Measurements from ENCODE around the gene RAP1B.
"Not testable (repeated sequence)": the region's sequence is repeated elsewhere in the genome, so short reads cannot be mapped to it uniquely, and the experiment has no call there.

RAP1B gene

DNA sequence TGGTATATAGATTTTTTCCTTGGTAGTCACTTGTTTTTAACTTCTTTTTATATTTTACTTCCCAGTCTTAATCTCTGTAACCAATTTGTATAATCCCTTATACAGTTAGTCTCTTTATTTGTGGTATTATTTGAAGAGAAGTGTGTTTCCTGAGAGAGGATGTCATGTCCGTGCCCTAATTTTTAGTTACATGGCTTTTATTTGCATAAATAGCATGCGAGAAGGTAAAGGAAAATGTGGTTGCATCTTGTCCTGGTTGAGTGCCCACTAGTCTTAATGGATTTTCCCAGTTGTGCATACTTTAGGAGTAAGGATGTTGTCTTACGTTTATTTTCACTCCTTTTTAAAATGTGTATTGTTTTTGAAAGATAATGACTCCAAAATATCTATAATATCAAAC, 27.5 kb downstream of the RAP1B start:
- DNase-seq: no peak

DNA sequence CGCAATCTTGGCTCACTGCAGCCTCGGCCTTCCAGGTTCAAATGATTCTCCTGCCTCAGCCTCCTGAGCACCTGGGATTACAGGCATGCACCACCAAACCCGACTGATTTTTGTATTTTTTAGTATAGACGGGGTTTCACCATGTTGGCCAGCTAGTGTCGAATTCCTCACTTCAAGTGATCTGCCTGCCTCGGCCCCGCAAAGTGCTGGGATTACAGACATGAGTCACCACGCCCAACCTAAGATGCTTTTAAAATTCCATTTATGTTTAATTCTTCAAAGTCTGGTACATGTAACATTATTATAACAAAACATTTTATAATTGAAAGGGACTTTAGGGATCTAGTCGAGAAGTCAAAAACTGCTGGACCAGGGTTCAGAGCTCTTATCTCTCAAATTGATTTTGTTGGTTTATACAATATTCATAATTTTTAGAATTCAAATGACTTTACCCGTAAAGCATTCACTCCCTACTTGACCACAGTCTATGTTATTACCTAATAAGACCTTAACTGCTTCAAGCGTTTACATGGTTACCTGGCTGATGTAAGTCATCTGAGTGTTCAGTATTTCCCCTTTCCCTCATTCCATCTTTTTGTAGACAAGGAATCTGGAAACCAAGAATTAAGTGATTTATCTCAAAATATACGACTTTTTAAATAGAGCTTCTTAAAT, 28.2 kb downstream of the RAP1B start:
- DNase-seq: no peak

DNA sequence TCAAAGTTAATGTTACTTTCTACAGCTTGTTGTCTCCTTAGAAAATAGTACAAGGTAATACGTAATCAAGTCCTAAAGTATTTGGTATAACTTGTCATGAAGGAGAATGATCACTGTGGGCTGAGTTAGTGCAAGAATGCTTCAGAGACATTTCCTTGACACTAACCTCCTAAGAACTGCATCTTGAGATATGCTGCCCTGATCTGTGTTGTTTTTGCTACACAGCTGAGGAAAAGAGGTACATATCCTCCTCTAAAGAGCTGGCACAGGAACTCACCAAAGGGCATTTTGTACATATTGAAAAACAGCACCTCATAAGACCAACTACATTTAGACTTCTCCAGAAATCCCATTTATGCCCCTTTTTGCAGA, 28.7 kb downstream of the RAP1B start:
- no peak for DNase-seq

DNA sequence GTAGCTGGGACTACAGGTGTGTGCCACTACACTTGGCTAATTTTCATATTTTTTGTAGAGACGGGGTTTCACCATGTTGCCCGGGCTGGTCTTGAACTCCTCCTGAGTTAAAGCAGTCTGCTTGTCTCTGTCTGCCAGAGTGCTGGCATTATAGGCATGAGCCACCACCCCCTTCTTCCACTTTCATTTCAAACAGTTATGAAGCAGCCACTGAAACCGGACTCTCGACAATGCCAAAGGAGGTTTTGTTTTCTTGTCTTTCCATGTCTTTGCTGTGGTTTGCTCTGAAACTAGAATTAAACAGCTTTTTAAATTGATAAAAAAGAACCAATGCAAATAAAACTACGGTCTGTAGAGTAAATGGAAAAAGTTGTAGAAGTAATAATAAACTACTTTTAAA, 30.4 kb downstream of the RAP1B start:
- DNase-seq: no peak

DNA sequence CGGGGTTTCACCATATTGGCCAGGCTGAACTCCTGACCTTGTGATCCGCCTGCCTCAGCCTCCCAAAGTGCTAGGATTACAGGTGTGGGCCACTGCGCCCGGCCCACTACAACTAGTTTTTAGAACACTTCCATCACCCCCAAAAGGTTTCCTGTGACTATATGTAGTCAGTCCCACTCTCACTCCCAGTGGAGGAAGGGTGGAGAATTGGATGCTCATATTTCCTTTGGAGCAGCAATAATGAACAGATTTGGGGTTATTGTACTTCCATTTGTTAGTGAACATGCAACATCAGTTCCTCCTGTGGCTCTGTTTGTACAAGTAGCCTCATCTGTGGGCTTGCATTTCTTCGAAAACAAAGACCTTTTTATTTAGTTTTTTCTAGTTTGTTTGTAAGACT, 35.8 kb downstream of the RAP1B start:
- DNase-seq: no peak

DNA sequence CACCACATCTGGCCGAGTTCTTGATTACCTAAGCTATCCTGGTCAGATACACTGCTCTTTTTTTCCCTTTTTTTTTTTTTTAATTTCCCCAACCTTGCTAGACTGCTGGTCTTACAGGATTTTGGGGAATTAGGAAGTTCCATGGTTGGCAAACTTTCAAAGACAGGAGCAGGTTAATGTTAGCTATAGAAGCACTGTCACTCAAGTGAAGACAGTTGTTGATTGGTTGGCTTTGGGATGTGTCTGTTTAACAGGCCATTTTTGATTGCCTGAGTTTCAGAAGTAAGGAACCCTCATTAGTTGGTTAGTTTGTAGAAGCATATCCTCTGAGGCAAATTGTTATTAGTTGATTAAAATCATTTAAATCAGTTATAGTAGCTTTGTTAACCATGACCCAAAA, 36.8 kb downstream of the RAP1B start:
- DNase-seq: no peak

DNA sequence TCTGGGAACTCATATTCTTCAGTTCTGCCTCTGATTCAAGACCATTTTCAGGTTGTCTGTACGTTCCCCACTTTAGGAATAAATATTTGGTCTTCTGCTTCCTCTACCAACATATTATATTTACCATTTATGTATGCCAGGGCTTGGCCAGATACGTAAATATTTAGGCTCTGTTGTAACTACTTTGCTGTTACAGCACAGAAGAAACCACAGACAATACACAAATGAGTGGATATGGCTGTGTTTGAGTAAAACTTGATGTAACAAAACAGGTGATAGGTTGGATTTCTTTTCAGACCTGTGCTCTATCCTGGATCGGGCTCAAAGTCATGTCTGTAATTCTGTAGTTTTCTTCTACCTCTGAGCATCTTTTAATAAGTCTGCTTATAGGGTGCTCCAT, 37.5 kb downstream of the RAP1B start:
- DNase-seq: no peak

DNA sequence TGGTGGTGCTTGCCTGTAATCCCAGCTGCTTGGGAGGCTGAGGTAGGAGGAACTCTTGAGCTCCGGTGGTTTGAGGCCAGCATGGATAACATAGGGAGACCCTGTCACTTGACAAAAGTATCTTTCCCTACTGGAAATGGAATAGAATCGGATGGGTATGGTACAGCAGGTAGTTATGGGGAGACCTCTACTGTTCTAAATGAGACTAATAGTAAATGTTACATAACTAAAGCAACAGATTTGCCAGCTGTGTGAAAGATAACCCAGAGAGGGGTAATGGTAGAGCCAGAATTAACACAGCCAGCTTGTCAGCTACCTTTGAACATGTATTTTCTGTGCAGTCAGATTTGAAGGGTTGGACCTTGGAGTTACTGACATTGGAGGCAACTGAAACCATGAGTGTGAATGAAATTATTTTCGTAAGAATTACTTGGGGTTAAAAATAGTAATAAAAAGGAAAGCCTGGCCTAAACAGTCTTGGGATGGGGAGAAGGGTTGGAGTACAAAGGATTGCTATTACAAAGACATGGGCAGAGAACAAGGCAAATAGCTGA, 54.4 kb downstream of the RAP1B start:
- DNase-seq: no peak

DNA sequence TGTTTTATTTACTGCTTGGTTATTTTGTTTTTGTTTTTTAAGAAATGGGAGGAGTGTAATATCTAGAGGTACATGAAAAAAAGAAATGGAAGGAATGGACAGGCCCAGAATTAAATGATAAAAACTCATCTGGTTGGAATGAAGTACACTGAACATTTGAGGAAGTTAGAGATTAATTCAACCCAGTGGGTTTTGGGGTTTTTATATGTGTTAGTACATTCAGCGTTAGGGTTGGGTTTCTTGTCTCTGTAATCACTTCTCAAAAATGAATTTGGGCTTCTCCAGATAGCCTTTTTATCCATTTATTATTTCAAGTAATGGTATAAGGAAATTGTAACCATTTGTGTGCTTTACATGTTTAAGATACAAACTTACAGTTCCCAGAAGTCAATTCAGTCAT, 56.6 kb downstream of the RAP1B start:
- DNase-seq: no peak

DNA sequence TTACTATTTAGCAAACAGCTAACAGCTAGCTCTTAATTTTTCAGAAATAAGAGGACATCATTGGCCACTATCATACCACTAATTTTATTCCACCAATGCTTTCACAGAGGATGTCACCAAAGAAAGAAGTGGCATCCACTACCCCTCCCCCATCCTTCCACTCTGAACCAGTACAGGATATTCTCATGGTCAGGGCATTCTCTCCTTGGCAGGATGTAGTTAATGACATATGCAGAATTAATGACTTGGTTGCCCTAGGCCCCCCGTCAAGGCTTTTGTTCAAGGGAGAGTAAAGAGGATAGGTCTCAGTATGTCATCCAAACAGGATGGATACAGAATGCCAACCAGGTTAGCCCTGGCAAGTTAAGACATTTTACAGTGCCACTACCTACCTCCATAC, 57.2 kb downstream of the RAP1B start:
- no peak for DNase-seq

DNA sequence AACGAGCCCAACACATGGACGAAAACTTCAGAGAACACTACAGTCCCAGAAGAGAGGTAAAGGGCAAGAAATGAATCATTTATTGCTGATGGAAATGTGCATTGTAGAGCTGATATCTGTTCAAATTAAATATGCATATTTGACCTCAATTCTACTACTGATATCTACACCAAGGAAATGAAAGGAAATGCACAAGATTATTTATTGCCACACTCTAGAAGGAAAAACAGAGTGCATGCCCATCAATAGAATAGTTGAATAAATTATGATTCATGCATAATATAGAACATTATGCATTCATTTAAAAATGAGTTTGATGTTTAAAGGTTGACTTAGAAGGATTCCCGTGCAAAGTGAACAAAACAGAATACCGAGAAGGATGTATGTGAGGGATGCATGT, 60.5 kb downstream of the RAP1B start:
- DNase-seq: no peak

DNA sequence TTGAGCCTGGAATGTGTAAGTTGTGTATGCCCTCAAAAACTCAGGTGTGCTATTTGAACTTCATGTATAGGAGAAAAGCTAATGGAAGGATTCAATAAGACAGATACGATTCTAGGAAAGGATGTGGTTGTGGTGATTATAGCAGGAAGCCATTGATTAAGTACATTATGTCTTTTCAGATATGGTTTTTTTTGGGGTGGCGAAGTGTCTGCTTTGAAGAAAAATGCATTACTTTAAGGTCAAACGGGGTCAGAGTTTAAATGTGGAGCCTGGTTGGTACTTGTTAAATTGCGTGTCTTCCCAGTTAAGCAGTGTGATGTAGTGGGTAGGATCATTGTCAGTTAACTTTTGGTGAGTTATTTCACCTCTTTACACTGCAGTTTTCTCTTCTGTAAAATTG, 63.1 kb downstream of the RAP1B start:
- no peak for DNase-seq

DNA sequence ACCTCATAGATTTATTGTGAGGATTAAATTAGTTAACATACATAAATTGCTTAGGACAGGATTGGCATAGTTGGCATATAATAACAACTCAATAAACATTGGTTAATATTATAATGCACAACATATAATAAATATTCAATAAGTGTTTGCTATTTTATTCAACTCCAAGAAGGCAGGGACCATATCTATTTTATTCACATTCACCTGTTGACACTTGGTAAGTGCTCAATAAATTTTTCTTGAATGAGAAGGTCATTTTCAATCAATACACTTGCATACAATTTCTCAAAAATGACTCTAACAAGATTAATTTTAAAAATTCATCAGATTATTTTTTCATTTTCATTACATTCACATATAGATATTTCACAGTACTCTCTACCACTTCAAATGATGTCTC, 63.7 kb downstream of the RAP1B start:
- DNase-seq: no peak

DNA sequence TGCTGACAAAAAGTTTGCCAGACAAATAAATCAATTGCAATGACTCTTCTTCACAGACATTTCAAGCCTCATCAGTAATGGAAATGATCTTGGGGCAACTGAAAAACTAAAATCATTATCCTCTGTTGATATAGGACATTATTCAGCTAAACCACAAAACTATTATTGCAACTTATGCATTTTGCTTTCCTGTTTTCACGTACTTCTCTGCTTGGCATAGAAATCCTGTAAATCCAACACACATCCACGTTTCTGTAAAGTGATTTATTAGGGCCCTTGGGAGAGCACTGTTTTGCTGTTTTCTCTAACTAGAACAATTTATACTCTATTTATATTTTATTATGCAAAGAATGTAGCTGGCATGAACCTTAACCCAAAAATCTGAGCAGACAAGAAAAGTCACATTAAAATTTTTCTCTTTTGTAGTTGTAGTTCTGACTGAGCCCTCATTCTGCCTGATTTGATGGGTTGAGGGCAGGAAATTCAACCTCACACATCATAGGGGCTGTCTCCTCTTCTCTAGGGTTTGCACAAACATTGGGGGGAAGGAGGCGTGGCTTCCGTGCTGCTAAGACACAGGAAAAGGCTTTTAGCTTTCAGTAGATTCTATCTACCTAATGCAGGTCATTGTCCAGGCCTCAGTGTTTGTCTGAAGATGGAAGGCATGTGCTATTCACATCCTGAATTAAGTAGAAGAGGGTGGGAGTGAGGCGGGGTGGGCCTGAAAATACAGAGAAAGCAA, 64.6 kb downstream of the RAP1B start:
- DNase-seq: no peak

DNA sequence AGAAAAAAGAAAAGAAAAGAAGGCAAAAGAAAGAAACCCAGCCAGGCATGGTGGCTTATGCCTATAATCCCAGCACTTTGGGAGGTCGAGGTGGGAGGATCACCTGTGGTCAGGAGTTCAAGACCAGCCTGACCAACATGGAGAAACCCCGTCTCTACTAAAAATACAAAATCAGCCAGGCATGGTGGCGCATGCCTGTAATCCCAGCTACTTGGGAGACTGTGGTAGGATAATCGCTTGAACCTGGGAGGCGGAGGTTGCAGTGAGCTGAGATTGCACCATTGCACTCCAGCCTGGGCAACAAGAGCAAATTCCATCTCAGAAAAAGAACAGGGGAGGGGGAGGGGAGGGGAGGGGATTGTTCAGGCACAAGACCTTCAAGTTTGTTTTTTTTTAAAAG, 66.2 kb downstream of the RAP1B start:
- DNase-seq: not testable (repeated sequence)

DNA sequence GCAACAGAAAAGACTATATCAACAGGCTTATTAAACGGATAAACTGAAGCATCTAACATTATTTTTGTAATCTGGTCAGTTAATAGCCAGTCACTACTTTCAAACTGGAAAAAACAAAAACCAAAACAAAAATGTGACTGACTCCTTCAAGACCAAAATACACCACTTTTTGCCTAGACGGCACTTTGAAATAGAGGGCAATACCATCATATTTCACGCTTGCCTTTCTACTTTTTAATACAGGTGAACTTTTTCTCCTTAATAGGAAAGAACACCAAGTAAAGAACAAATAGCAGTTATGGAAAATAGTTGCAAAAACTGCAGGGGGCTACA, 75.5 kb downstream of the RAP1B start:
- DNase-seq: no peak

DNA sequence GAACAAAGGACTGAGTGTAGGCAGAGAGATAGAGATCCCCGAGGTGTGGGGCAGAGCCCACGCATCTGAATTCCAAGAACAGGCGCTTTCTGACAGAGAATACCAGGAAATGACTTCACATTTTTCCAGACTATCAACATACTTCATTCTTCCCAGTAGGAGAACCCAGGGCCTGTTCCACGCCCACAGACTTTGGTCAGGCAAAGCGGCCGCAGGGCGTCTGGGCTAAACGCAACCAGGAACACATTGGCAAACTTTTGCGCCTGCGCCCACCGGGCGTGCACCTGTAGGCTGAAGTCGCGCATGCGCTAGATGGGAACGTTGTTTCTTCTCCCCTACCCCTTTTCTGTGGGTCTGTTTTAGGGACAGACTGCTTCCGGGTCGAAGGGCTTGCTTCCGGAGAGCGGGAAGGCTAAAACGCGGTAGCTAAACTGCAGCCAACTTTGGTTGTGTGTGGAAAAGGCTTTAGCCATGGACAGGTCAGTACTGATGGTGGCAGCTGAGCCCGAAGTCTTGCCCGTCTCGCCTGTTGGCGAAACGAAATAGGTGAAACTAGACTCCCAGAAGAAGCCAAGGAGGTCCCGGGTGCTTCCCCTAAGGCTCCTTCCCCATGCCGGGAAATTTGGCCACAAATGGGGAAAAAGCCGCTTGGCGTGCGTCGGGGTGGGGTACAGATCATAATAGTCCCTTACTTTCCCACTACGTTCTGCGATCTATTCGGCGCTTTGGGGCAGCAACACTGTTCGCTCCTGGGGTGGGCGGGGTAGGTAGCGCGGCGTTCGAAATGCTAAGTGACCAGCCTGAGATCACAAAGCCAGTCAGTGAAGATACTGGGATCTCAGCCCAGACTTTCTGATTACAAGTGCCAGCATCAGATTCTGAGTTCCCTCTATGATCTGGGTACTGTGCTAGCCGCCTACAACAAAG, 76.2 kb downstream of the RAP1B start, which contains the start of gene NUP107:
Gene NUP107 (plus strand): TSS at position 384 of the 927 bp plus-strand sequence. CDS start 88 bp downstream, at position 472.
- DNase-seq: peak; percentile 99

DNA sequence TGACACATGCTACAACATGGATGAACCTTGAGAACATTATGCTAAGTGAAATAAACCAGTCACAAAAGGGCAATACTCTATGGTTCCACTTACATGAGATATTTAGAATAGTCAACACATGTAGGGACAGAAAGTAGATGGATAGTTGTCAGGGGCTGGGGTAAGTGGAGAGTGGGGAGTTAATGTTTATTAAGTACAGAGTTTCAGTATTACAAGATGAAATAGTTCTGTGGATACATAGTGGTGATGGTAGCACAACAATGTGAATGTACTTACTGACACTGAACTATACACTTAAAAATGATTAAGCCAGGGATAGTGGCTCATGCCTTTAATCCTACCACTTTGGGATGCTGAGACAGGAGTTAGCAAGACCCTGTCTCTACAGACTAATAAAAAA, 84.8 kb downstream of the RAP1B start:
- no peak for DNase-seq

DNA sequence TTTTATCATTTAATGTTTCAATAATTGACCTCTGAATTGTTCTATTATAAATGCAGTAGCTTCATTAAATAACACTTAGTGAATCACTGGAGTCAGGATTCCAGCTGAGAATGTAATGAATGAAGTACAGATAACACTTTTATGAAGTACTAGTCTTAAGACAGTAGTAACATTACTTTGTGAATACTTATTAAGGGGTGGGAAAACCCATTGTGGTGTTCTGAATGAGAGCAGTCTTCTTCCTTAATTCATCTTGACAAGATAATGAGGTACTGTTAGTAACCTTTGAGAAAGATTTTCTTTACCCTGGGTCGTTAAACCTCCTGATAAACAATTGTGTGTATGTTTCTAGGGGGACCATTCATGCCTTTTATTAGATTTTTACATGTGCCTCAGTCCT, 88.8 kb downstream of the RAP1B start:
- DNase-seq: no peak
